ENCODE data around the gene EMILIN3. TPM values are rescaled to one million over a fixed set of nuclear protein-coding genes. Genes with fewer than 3 reads are reported as not detected.
A peak's percentile ranks its signal among the peaks of the same experiment; 100 is the strongest.

EMILIN3 gene
- total and polyA plus RNA-seq, 2 experiments from 2014 or later, result 2.8 to 9.5 TPM

GRCh38 chr20:41390889-41391288 lies 24.3 kb upstream of the EMILIN3 start:
- WGBS (ENCODE audit: low lambda C conversion rate, missing lambda C conversion rate), result 97% methylated on average over 3 of the region's 3 CpGs
- Histone ChIP-seq H2AFZ (no peak overlapping the region), H3K4me1 (ENCODE audit: insufficient read depth) (peaks cover 6% of the 10 kb centered on the region), H3K9me2 (replicated peaks; ENCODE audit: insufficient read depth) (no peaks in the 10 kb centered on the region), H3K4me3 (no peak overlapping the region), H4K20me1 (ENCODE audit: insufficient read depth, poor library complexity, severe bottlenecking) (no peaks in the 10 kb centered on the region), H3K9me3 (ENCODE audit: low read depth) (no peaks in the 10 kb centered on the region), H3K27me3 (no peaks in the 10 kb centered on the region), H3K4me2 (no peak overlapping the region), H3K79me2 (no peaks in the 10 kb centered on the region), H3K27ac (no peak overlapping the region), H3K36me3 (replicated peaks; ENCODE audit: insufficient read depth, low read depth) (no peaks in the 10 kb centered on the region)
- no peak for DNase-seq (ENCODE audit: low spot score)
- TF ChIP-seq CTCF (IDR thresholded peaks at IDR 0.05; ENCODE audit: poor library complexity) (no peak), EZH2 (IDR thresholded peaks at IDR 0.05; ENCODE audit: borderline replicate concordance) (no peak), EZH2phosphoT487 (IDR thresholded peaks at IDR 0.05; ENCODE audit: low read depth, severe bottlenecking, unreplicated experiment) (no peak)

- Histone ChIP-seq H3K27ac (peak overlapping the region; percentile 61), H2AFZ (no peak overlapping the region), H3K9me2 (replicated peaks; ENCODE audit: insufficient read depth) (no peaks in the 10 kb centered on the region), H3K4me1 (ENCODE audit: insufficient read depth) (peaks cover 6% of the 10 kb centered on the region), H4K20me1 (ENCODE audit: insufficient read depth, poor library complexity, severe bottlenecking) (no peaks in the 10 kb centered on the region), H3K27me3 (no peaks in the 10 kb centered on the region), H3K9me3 (ENCODE audit: low read depth) (no peaks in the 10 kb centered on the region), H3K4me2 (no peak overlapping the region), H3K4me3 (no peak overlapping the region), H3K79me2 (no peaks in the 10 kb centered on the region), H3K36me3 (replicated peaks; ENCODE audit: insufficient read depth, low read depth) (no peaks in the 10 kb centered on the region)
- DNase-seq (ENCODE audit: low spot score), result peak; percentile 35
- 45% methylated on average over 9 of the region's 9 CpGs for WGBS (ENCODE audit: low lambda C conversion rate, missing lambda C conversion rate)
- TF ChIP-seq EZH2phosphoT487 (IDR thresholded peaks at IDR 0.05; ENCODE audit: low read depth, severe bottlenecking, unreplicated experiment) (no peak), CTCF (IDR thresholded peaks at IDR 0.05; ENCODE audit: poor library complexity) (peak; percentile 10), EZH2 (IDR thresholded peaks at IDR 0.05; ENCODE audit: borderline replicate concordance) (no peak)
Observed at GRCh38 chr20:41387444-41387851, 20.8 kb upstream of the EMILIN3 start.

- H3K9me3 ChIP-seq (ENCODE audit: low read depth), result no peaks in the 10 kb centered on the region
- no peaks in the 10 kb centered on the region for H3K9me2 ChIP-seq (replicated peaks; ENCODE audit: insufficient read depth)
- peaks cover 6% of the 10 kb centered on the region for H3K4me1 ChIP-seq (ENCODE audit: insufficient read depth)
- H3K27ac ChIP-seq, result peak overlapping the region; percentile 61
- no peaks in the 10 kb centered on the region for H4K20me1 ChIP-seq (ENCODE audit: insufficient read depth, poor library complexity, severe bottlenecking)
- H3K79me2 ChIP-seq, result no peaks in the 10 kb centered on the region
- WGBS (ENCODE audit: low lambda C conversion rate, missing lambda C conversion rate), result 64% methylated on average over 14 of the region's 14 CpGs
- DNase-seq (ENCODE audit: low spot score), result peak; percentile 53
- H3K36me3 ChIP-seq (replicated peaks; ENCODE audit: insufficient read depth, low read depth), result no peaks in the 10 kb centered on the region
- no peak overlapping the region for H3K4me2 ChIP-seq
- no peaks in the 10 kb centered on the region for H3K27me3 ChIP-seq
- TF ChIP-seq EZH2 (IDR thresholded peaks at IDR 0.05; ENCODE audit: borderline replicate concordance) (no peak), CTCF (IDR thresholded peaks at IDR 0.05; ENCODE audit: poor library complexity) (no peak), EZH2phosphoT487 (IDR thresholded peaks at IDR 0.05; ENCODE audit: low read depth, severe bottlenecking, unreplicated experiment) (no peak)
- H2AFZ ChIP-seq, result no peak overlapping the region
- no peak overlapping the region for H3K4me3 ChIP-seq
Observed at GRCh38 chr20:41386502-41387427, 20.1 kb upstream of the EMILIN3 start.
